Astrocyte of the cerebellum (primary cell): ENCODE measurements around the gene NOVA2.

Source experiments
- DNase-seq: peaks from one replicate; pipeline ENCODE4 v3.0.0-alpha.2; 2011; ENCODE audit warnings: low read depth
- H3K4me3 ChIP-seq: 2 replicates; pipeline ENCODE4 v1.5.1; 2011; ENCODE audit warnings: mild to moderate bottlenecking, low read depth, low read length, moderate library complexity
- CTCF ChIP-seq: IDR thresholded peaks from 2 replicates; pipeline ENCODE4 v1.5.1; 2012; ENCODE audit warnings: low read length, low read depth, moderate library complexity, mild to moderate bottlenecking; ENCODE audit errors: missing control alignments
- in situ Hi-C: cut with HindIII; loops from 2 replicates; pipeline ENCODE4 v1.10.0; 2017; ENCODE audit warnings: low sequenced_read_pairs

Gene NOVA2

GRCh38 chr19:45889210-45889885 lies 84.3 kb downstream of the NOVA2 start:
- H3K4me3 ChIP-seq = no peak overlapping the region
- DNase-seq = no peak
- no peak for TF ChIP-seq CTCF
- in situ Hi-C loops = no loop called here

- in situ Hi-C loops = no loop called here
- no peak for TF ChIP-seq CTCF
- no peak for DNase-seq
- H3K4me3 ChIP-seq = peak overlapping the region; percentile 55
Measured at GRCh38 chr19:45887200-45887710, 86.4 kb downstream of the NOVA2 start.

- H3K4me3 ChIP-seq = peak overlapping the region; percentile 55
- peak; percentile 84 for DNase-seq
- no peak for TF ChIP-seq CTCF
- in situ Hi-C loops = no loop called here
Measured at GRCh38 chr19:45886427-45887199, 87.1 kb downstream of the NOVA2 start.

GRCh38 chr19:45885556-45886426 lies 87.9 kb downstream of the NOVA2 start, which contains the start of gene IRF2BP1:
Gene IRF2BP1, minus strand, starts transcription at chr19:45886141. Its CDS starts 367 bp downstream, at chr19:45885774.
- peak; percentile 80 for DNase-seq
- peak within 1 kb of the TSS; percentile 55 for H3K4me3 ChIP-seq
- in situ Hi-C loops = no loop called here
- TF ChIP-seq CTCF = no peak

GRCh38 chr19:45884682-45885555 lies 88.7 kb downstream of the NOVA2 start:
- in situ Hi-C loops = no loop called here
- TF ChIP-seq CTCF = no peak
- DNase-seq = no peak
- peak overlapping the region; percentile 55 for H3K4me3 ChIP-seq
